HG02623 (cell line): ENCODE results near the gene GRAMD4.

Source experiments
- ATAC-seq: cut with Tn5 transposase; IDR thresholded peaks from one replicate; pipeline ENCODE4 v1.9.1; 2021; ENCODE audit warnings: moderate library complexity; ENCODE audit not compliant: unreplicated experiment

Gene GRAMD4

GRCh38 chr22:46686221-46687047 lies 66.2 kb downstream of the GRAMD4 start:
- ATAC-seq = no peak

GRCh38 chr22:46687048-46687444 lies 66.9 kb downstream of the GRAMD4 start:
- no peak for ATAC-seq

GRCh38 chr22:46687460-46687859 lies 67.3 kb downstream of the GRAMD4 start:
- ATAC-seq = no peak

- ATAC-seq = no peak
Measured at GRCh38 chr22:46688949-46689348, 68.8 kb downstream of the GRAMD4 start.

GRCh38 chr22:46690146-46690545 lies 70.0 kb downstream of the GRAMD4 start:
- ATAC-seq = no peak

- ATAC-seq = no peak
Measured at GRCh38 chr22:46691571-46691970, 71.4 kb downstream of the GRAMD4 start.

- no peak for ATAC-seq
Measured at GRCh38 chr22:46693634-46694415, 73.6 kb downstream of the GRAMD4 start.

GRCh38 chr22:46694416-46695170 lies 74.4 kb downstream of the GRAMD4 start:
- no peak for ATAC-seq

GRCh38 chr22:46695346-46696228 lies 75.4 kb downstream of the GRAMD4 start:
- no peak for ATAC-seq

GRCh38 chr22:46696229-46696518 lies 76.0 kb downstream of the GRAMD4 start:
- no peak for ATAC-seq

GRCh38 chr22:46696614-46697013 lies 76.4 kb downstream of the GRAMD4 start:
- no peak for ATAC-seq

GRCh38 chr22:46697811-46698515 lies 77.8 kb downstream of the GRAMD4 start:
- ATAC-seq = no peak

GRCh38 chr22:46699091-46699490 lies 78.9 kb downstream of the GRAMD4 start:
- no peak for ATAC-seq

- ATAC-seq = no peak
Measured at GRCh38 chr22:46701262-46701661, 81.1 kb downstream of the GRAMD4 start.

GRCh38 chr22:46703171-46703995 lies 83.2 kb downstream of the GRAMD4 start:
- ATAC-seq = no peak

GRCh38 chr22:46703996-46704370 lies 83.8 kb downstream of the GRAMD4 start:
- no peak for ATAC-seq

- ATAC-seq = no peak
Measured at GRCh38 chr22:46706060-46706459, 85.9 kb downstream of the GRAMD4 start.

GRCh38 chr22:46707305-46707704 lies 87.1 kb downstream of the GRAMD4 start:
- no peak for ATAC-seq
